Memory B cell (primary cell): Measurements from ENCODE around the gene FLVCR1.
"Not testable (repeated sequence)": the region's sequence is repeated elsewhere in the genome, so short reads cannot be mapped to it uniquely, and the experiment has no call there.

ENCODE experiments used
- ATAC-seq: fragments of 150-1000 bp; cut with Tn5 transposase; 2 replicates; pipeline ENCODE4 v1.10.0; 2021; ENCODE audit warnings: low read depth, mild to moderate bottlenecking, moderate library complexity
- DNase-seq, 2 donors: peaks; one replicate each; pipeline ENCODE4 v3.0.0; 2022; ENCODE audit warnings: low spot score in 2 of 2
- H3K27ac Mint-ChIP-seq: one replicate; pipeline ENCODE4 v1.8.0; 2022; ENCODE audit warnings: mild to moderate bottlenecking, moderate library complexity, mixed read lengths
- H3K27me3 Mint-ChIP-seq: one replicate; pipeline ENCODE4 v1.8.0; 2022; ENCODE audit warnings: mixed read lengths
- H3K36me3 Mint-ChIP-seq: one replicate; pipeline ENCODE4 v1.8.0; 2022; ENCODE audit warnings: mild to moderate bottlenecking, mixed read lengths
- H3K4me1 Mint-ChIP-seq: one replicate; pipeline ENCODE4 v1.8.0; 2022; ENCODE audit warnings: mixed read lengths
- H3K4me3 Mint-ChIP-seq: one replicate; pipeline ENCODE4 v1.8.0; 2022; ENCODE audit warnings: mild to moderate bottlenecking, moderate library complexity, mixed read lengths
- H3K9me3 Mint-ChIP-seq: one replicate; pipeline ENCODE4 v1.8.0; 2022; ENCODE audit warnings: mixed read lengths

FLVCR1 gene

DNA sequence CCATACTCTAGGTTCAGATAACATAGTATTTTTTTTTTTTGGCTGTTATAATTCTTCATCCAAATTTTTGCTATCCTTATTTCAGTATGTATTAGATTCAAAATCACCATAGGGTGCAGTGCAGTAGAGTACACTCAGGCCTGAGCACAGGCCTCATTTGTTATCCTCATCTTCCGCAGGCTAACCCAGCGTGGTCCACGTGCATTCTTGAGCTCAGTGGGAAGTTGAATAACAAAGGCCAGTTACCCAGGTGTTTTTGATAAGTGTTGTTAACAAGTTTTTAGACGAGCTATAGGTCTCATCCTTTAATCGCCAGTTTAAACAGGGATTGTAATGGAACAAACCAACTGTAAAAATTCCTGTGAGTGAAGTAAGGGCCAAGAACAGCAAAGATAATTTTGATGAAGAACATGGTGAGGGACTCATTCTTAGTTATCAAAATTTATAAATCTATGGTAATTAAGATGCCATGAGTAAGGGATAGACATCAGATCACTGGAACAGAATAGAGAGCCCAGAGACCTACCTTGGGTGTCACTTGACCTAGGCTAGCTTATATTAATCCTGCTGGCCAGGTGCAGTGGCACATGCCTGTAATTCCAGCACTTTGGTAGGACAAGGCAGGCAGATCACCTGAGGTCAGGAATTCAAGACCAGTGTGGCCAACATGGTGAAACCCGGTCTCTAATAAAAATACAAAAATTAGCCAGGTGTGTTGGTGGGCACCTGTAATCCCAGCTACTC is 22.0 kb downstream of the FLVCR1 start:
- no peak for DNase-seq
- no peaks in the 10 kb centered on the region for H3K9me3 Mint-ChIP-seq

DNA sequence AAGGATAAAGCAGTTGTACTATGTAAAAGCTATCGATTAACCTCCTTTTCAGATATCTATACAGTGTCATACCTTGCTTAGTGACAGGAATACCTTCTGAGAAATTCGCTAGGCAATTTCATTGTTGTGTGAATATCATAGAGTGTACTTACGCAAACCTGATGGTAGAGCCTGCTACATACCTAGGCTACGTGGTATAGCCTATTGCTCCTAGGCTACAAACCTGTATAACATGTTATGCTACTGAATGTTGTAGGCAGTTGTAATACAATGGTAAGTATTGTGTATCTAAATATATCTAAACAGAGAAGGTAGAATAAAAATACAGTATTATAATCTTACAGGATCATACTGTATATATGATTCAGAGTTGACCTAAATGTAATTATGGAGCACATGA is 26.5 kb downstream of the FLVCR1 start:
- no peaks in the 10 kb centered on the region for H3K4me1 Mint-ChIP-seq
- DNase-seq = no peak
- no peak overlapping the region for H3K4me3 Mint-ChIP-seq
- no peak overlapping the region for H3K27ac Mint-ChIP-seq
- ATAC-seq = no peak
- no peaks in the 10 kb centered on the region for H3K9me3 Mint-ChIP-seq
- no peaks in the 10 kb centered on the region for H3K27me3 Mint-ChIP-seq
- peaks cover 27% of the 10 kb centered on the region for H3K36me3 Mint-ChIP-seq

More for the DNA sequence above, 22.0 kb downstream of the FLVCR1 start:
- no peaks in the 10 kb centered on the region for H3K4me1 Mint-ChIP-seq
- ATAC-seq = no peak
- H3K27ac Mint-ChIP-seq = no peak overlapping the region
- no peak overlapping the region for H3K4me3 Mint-ChIP-seq
- no peaks in the 10 kb centered on the region for H3K27me3 Mint-ChIP-seq
- H3K36me3 Mint-ChIP-seq = peaks cover 28% of the 10 kb centered on the region

DNA sequence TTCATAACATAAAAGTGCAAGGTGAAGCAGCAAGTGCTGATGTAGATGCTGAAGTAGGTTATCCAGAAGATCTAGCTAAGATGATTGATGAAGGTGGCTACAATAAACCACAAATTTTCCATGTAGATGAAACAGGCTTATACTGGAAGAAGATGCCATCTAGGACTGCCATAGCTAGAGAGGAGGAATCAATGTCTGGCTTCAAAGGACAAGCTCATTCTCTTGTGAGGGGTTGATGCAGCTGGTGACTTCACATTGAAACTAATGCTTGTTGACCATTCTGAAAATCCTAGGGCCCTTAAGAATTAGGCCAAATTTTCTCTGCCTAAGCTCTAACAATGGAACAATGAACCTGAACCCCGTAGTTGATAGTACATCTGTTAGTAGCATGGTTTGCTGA is 34.0 kb downstream of the FLVCR1 start:
- DNase-seq = no peak
- Mint-ChIP-seq H3K27me3 (no peaks in the 10 kb centered on the region), H3K36me3 (peaks cover 52% of the 10 kb centered on the region), H3K9me3 (no peaks in the 10 kb centered on the region), H3K4me1 (no peaks in the 10 kb centered on the region), H3K4me3 (no peak overlapping the region), H3K27ac (no peak overlapping the region)
- no peak for ATAC-seq

DNA sequence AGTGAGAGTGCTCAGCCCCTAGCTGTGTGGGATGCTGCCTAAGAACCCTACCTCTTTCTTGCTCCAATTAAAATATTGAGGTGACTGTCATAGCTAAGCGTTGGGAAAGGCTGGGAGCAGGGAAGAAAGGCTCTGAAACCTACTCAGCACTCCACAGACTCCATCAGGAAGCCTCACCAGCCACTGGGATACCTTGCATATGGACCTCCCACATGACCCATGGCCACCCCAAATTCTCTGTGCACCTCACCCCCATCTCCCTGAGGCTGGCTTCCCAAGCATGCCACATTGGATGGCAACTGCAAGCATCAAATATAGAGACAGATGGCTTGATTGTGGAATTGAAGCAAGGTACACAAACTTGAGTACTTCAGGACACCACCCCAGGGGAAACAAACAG is 41.8 kb downstream of the FLVCR1 start:
- DNase-seq = no peak
- Mint-ChIP-seq H3K4me3 (no peak overlapping the region), H3K9me3 (peaks cover 12% of the 10 kb centered on the region), H3K27me3 (no peaks in the 10 kb centered on the region), H3K36me3 (peaks cover 33% of the 10 kb centered on the region), H3K27ac (no peak overlapping the region), H3K4me1 (no peaks in the 10 kb centered on the region)
- ATAC-seq = no peak

DNA sequence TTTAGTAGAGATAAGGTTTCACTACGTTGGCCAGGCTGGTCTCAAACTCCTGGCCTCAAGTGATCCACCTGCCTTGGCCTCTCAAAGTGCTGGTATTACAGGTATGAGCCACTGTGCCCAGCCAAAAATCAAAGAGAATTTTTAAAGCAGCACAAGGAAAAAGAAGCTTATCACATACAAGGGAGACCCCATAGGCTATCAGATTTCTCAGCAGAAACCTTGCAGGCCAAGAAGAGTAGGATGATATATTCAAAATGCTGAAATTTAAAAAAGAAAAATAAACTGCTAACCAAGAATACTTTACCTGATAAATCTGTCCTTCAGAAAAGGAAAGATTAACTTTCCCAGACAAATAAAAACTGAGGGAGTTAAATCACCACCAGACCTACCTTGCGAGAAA is 43.2 kb downstream of the FLVCR1 start:
- H3K27me3 Mint-ChIP-seq = no peaks in the 10 kb centered on the region
- ATAC-seq (no peak), DNase-seq (no peak)
- no peak overlapping the region for H3K27ac Mint-ChIP-seq
- no peak overlapping the region for H3K4me3 Mint-ChIP-seq
- H3K36me3 Mint-ChIP-seq = peaks cover 24% of the 10 kb centered on the region
- no peaks in the 10 kb centered on the region for H3K4me1 Mint-ChIP-seq
- H3K9me3 Mint-ChIP-seq = peaks cover 12% of the 10 kb centered on the region

DNA sequence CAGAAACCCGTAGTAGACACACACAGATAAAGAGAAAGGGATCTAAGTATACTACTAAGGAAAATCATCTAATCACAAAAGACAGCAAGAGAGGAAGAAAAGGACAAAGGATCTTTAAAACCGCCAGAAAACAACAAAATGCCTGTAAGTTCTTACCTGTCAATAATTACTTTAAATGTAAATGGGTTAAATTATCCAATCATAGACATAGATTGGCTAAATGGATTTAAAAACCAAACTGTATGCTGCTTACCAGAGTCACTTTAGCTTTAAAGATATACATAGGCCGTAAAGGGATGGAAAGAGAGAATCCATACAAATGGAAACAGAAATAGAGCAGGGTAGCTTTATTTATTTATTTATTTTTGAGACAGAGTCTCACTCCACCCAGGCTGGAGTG is 44.0 kb downstream of the FLVCR1 start:
- no peak for ATAC-seq
- H3K27me3 Mint-ChIP-seq = no peaks in the 10 kb centered on the region

DNA sequence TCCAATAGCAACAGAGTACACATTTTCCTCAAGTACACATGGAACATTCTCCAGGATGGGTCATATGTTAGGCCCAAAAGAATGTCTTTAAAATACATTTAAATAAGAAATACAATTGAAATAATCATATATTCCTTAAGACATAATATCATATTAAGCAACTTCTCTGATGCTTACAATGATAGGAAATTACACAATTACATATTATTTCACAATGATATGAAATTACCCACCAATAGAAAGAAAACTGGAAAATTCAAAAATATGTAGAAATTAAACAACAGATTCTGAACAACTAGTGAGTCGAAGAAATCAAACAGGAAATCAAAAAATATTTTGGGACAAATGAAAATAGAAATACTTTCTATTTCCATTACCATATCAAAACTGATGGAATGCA is 45.6 kb downstream of the FLVCR1 start:
- H3K4me3 Mint-ChIP-seq = no peak overlapping the region
- H3K9me3 Mint-ChIP-seq = peaks cover 12% of the 10 kb centered on the region
- no peak for ATAC-seq

More for the DNA sequence above, 44.0 kb downstream of the FLVCR1 start:
- Mint-ChIP-seq H3K4me3 (no peak overlapping the region), H3K9me3 (peaks cover 12% of the 10 kb centered on the region), H3K4me1 (no peaks in the 10 kb centered on the region), H3K27ac (no peak overlapping the region), H3K36me3 (peaks cover 23% of the 10 kb centered on the region)
- no peak for DNase-seq

DNA sequence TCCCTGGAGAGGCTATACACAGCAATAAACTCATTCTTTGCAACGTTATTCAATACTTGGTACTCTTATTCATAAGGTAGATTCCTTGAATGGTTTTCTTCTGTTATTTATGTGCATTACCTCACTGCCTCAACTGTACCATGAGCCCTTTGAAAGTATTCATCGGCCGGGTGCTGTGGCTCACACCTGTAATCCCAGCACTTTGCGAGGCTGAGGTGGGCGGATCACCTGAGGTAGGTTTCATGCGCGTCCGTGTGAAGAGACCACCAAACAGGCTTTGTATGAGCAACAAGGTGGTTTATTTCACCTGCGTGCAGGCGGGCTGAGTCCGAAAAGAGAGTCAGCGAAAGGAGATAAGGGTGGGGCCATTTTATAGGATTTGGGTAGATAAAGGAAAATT is 50.0 kb downstream of the FLVCR1 start:
- H3K36me3 Mint-ChIP-seq, DNase-seq, H3K4me3 Mint-ChIP-seq, H3K27ac Mint-ChIP-seq, H3K4me1 Mint-ChIP-seq, H3K27me3 Mint-ChIP-seq, ATAC-seq, H3K9me3 Mint-ChIP-seq: not testable (repeated sequence)

More for the DNA sequence above, 45.6 kb downstream of the FLVCR1 start:
- no peaks in the 10 kb centered on the region for H3K27me3 Mint-ChIP-seq
- no peak overlapping the region for H3K27ac Mint-ChIP-seq
- peaks cover 20% of the 10 kb centered on the region for H3K36me3 Mint-ChIP-seq
- no peak for DNase-seq
- no peaks in the 10 kb centered on the region for H3K4me1 Mint-ChIP-seq

DNA sequence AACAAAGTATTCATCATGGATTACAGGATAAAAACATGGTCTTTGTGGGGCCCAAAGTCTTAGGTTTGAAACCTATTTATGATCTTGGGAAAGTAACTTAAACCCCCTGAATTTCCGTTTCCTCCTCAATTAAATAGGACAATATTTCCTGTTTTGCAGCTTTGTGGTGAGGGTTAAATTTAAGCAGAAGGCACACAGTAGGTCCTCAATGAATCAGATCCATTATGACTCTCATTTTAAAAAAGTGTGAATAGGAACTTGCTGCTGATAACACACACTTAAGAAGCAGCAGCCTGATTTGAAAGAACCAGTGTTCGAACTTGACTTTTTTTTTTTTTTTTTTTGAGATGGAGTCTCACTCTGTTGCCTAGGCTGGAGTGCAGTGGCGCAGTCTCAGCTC is 50.9 kb downstream of the FLVCR1 start:
- ATAC-seq = no peak

DNA sequence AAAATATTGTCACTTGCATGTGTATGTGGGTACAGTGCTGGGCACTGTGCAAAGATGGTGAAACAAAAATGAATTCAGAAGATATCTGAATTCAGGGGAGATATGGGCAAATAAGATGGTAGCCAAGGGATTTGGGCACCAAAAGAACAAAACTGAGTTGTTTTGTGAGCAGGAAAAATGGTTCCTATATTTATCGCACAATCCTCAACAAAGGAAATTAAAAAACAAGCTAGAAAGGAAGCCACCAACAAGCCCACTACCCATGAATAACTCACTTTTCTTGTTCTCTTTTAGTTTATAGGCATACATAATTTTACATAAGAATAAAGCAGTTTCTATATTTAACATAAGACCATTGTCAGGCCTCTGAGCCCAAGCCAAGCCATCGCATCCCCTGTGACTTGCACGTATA is 51.6 kb downstream of the FLVCR1 start:
- Mint-ChIP-seq H3K4me1 (no peaks in the 10 kb centered on the region), H3K36me3 (no peaks in the 10 kb centered on the region)
- ATAC-seq = no peak

More for the DNA sequence above, 50.9 kb downstream of the FLVCR1 start:
- Mint-ChIP-seq H3K27ac (no peak overlapping the region), H3K9me3 (no peaks in the 10 kb centered on the region), H3K4me3 (no peak overlapping the region), H3K4me1 (no peaks in the 10 kb centered on the region), H3K27me3 (no peaks in the 10 kb centered on the region), H3K36me3 (no peaks in the 10 kb centered on the region)
- DNase-seq = no peak

DNA sequence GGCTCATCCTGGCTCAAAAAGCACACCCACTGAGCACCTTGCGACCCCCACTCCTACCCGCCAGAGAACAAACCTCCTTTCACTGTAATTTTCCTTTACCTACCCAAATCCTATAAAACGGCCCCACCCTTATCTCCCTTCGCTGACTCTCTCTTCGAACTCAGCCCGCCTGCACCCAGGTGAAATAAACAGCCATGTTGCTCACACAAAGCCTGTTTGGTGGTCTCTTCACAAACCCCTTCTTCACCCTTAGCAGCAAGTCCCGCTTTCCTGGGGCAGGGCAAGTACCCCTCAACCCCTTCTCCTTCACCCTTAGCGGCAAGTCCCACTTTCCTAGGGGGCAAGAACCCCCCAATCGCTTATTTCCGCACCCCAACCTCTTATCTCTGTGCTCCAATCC is 52.1 kb downstream of the FLVCR1 start:
- H3K9me3 Mint-ChIP-seq, H3K4me3 Mint-ChIP-seq, H3K27ac Mint-ChIP-seq, DNase-seq, ATAC-seq, H3K27me3 Mint-ChIP-seq, H3K4me1 Mint-ChIP-seq, H3K36me3 Mint-ChIP-seq: not testable (repeated sequence)

More for the DNA sequence above, 51.6 kb downstream of the FLVCR1 start:
- Mint-ChIP-seq H3K27ac (no peak overlapping the region), H3K4me3 (no peak overlapping the region), H3K27me3 (no peaks in the 10 kb centered on the region), H3K9me3 (no peaks in the 10 kb centered on the region)
- DNase-seq = no peak

DNA sequence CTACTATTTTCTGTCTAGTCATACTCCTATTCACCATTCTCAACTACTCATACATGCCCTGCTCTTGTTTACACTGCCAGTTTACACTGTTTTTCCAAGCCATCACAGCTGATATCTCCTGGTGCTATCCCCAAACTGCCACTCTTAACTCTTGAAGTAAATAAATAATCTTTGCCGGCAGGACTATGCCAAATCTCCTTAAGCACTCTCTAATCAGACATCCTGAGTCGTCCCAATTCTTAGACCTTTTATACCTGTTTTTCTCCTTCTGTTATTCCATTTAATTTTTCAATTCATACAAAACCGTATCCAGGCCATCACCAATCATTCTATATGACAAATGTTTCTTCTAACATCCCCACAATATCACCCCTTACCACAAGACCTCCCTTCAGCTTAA is 55.6 kb downstream of the FLVCR1 start:
- H3K27me3 Mint-ChIP-seq, DNase-seq, H3K4me1 Mint-ChIP-seq, H3K4me3 Mint-ChIP-seq, H3K9me3 Mint-ChIP-seq, H3K27ac Mint-ChIP-seq, ATAC-seq, H3K36me3 Mint-ChIP-seq: not testable (repeated sequence)

DNA sequence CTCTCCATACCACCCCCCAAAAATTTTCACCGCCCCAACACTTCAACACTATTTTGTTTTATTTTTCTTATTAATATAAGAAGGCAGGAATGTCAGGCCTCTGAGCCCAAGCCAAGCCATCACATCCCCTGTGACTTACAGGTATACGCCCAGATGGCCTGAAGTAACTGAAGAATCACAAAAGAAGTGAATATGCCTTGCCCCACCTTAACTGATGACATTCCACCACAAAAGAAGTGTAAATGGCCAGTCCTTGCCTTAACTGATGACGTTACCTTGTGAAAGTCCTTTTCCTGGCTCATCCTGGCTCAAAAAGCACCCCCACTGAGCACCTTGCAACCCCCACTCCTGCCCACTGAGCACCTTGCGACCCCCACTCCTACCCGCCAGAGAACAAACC is 56.0 kb downstream of the FLVCR1 start:
- DNase-seq, H3K9me3 Mint-ChIP-seq, H3K27ac Mint-ChIP-seq, ATAC-seq, H3K36me3 Mint-ChIP-seq, H3K27me3 Mint-ChIP-seq, H3K4me1 Mint-ChIP-seq, H3K4me3 Mint-ChIP-seq: not testable (repeated sequence)

DNA sequence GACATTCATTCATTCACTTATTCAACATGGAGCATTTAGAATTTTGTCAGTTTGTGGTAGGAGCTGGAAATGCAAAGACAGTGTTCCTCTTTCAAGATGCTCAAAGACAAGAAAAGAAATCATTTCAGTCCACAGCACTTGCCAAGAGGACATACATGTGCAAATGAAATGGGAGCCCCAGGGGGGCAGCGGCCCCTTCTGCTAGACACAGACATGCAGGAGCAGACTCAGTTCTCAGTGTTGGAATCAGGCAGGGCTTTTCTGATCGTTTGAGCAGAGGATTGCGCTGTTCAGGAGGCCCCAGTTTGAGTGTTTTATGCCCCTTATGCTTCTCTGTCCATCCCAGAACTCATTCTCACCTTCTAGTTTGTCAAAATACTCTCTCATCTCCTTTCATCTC is 56.7 kb downstream of the FLVCR1 start:
- no peaks in the 10 kb centered on the region for H3K36me3 Mint-ChIP-seq
- peaks cover 8% of the 10 kb centered on the region for H3K27me3 Mint-ChIP-seq
- H3K9me3 Mint-ChIP-seq = no peaks in the 10 kb centered on the region
- peaks cover 2% of the 10 kb centered on the region for H3K4me1 Mint-ChIP-seq
- no peak overlapping the region for H3K27ac Mint-ChIP-seq
- DNase-seq (no peak), ATAC-seq (no peak)
- no peak overlapping the region for H3K4me3 Mint-ChIP-seq
